GM12878 (cell line): ENCODE measurements around the gene PSMC3IP. TPM values are rescaled to one million over a fixed set of nuclear protein-coding genes. Genes with fewer than 3 reads are reported as not detected.
A peak's percentile ranks its signal among the peaks of the same experiment; 100 is the strongest.

Experiments
- ATAC-seq: fragments of 200-7000 bp; cut with Tn5 transposase; 3 replicates; pipeline ENCODE4 v1.9.1; 2020; ENCODE audit warnings: mild to moderate bottlenecking, moderate library complexity
- BruUV-seq: library from RNA; stranded (reverse); fragments of 400-500 nt; replicated peaks from 2 replicates; lab custom pipeline; 2021; lab: Mats Ljungman, UMichigan
- CTCF ChIA-PET: fragments of 300-600 bp; sonication (Branson Sonifier 250); formaldehyde crosslinking; extraction: SDS; loops from one replicate; lab custom pipeline; 2021; ENCODE audit warnings: inconsistent platforms; lab: Yijun Ruan, JAX
- POLR2A ChIA-PET: fragments of 350-600 bp; formaldehyde crosslinking; extraction: SDS; loops from one replicate; lab custom pipeline; 2021; ENCODE audit warnings: inconsistent platforms; lab: Charles Lee
- RAD21 ChIA-PET: fragments of 300-600 bp; sonication (Branson Sonifier 250); formaldehyde crosslinking; loops from one replicate; lab custom pipeline; 2023; ENCODE audit warnings: antibody characterized with exemption; ENCODE audit not compliant: unreplicated experiment; lab: Charles Lee
- SMC1A ChIA-PET: fragments of 300-600 bp; sonication (Branson Sonifier 250); formaldehyde crosslinking; loops from one replicate; lab custom pipeline; 2023; ENCODE audit not compliant: unreplicated experiment, uncharacterized antibody; lab: Charles Lee
- DNase-seq: peaks from one replicate; pipeline ENCODE4 v3.0.0-alpha.2; 2011; ENCODE audit warnings: low read depth, low spot score
- FAIRE-seq: peaks from 3 replicates; lab custom pipeline; 2011; peaks lifted over from hg19 to GRCh38; lab: Jason Lieb, UNC
- H2AFZ ChIP-seq: 2 replicates; pipeline ENCODE4 v1.6.0; 2011; ENCODE audit warnings: low read depth, low read length, control low read depth; ENCODE audit not compliant: control insufficient read depth
- H3K27ac ChIP-seq: 2 replicates; pipeline ENCODE4 v1.5.1; 2011; ENCODE audit warnings: control low read depth; ENCODE audit not compliant: control insufficient read depth, insufficient read depth
- H3K27me3 ChIP-seq, 2 experiments: replicated peaks in 1 of 2; 2 replicates each; pipeline versions ENCODE4 v1.6.0 to v1.6.1; 2011; ENCODE audit warnings: low read length in 1 of 2; ENCODE audit not compliant: control insufficient read depth in 2 of 2, insufficient read depth in 2 of 2
- H3K36me3 ChIP-seq, 2 experiments: 2 replicates each; pipeline ENCODE4 v1.5.1; 2011; ENCODE audit warnings: low read length in 1 of 2; ENCODE audit not compliant: control insufficient read depth in 2 of 2, insufficient read depth in 2 of 2
- H3K4me1 ChIP-seq: 2 replicates; pipeline ENCODE4 v1.6.1; 2011; ENCODE audit warnings: mild to moderate bottlenecking, low read length, moderate library complexity, mixed read lengths; ENCODE audit not compliant: control insufficient read depth, insufficient read depth
- H3K4me2 ChIP-seq: 2 replicates; pipeline ENCODE4 v1.6.0; 2011; ENCODE audit warnings: control low read depth; ENCODE audit not compliant: control insufficient read depth, insufficient read depth
- H3K4me3 ChIP-seq: fragments of 200-600 bp; sonication (generic); 2 replicates; pipeline ENCODE4 v1.5.1; 2016
- H3K79me2 ChIP-seq: 2 replicates; pipeline ENCODE4 v1.6.0; 2011; ENCODE audit warnings: low read length; ENCODE audit not compliant: control insufficient read depth, insufficient read depth
- H3K9ac ChIP-seq: 2 replicates; pipeline ENCODE4 v1.8.0; 2011; ENCODE audit warnings: low read length, control low read depth, mixed read lengths; ENCODE audit not compliant: control insufficient read depth, insufficient read depth
- H3K9me3 ChIP-seq: replicated peaks from 3 replicates; pipeline ENCODE4 v1.5.1; 2011; ENCODE audit warnings: mild to moderate bottlenecking, low read length; ENCODE audit not compliant: control insufficient read depth, insufficient read depth
- H4K20me1 ChIP-seq: 2 replicates; pipeline ENCODE4 v1.6.0; 2011; ENCODE audit not compliant: control insufficient read depth, insufficient read depth
- BCL11A ChIP-seq: IDR thresholded peaks from 2 replicates; pipeline ENCODE4 v1.6.1; 2011; ENCODE audit warnings: low read depth, low read length
- BRCA1 ChIP-seq: IDR thresholded peaks from 2 replicates; pipeline ENCODE4 v1.6.1; 2011; ENCODE audit warnings: low read depth, low read length, improper control_type of control experiment
- CHD4 ChIP-seq: fragments of 200-600 bp; sonication (generic); IDR thresholded peaks from 2 replicates; pipeline ENCODE4 v1.6.1; 2016; ENCODE audit warnings: mild to moderate bottlenecking
- CTCF ChIP-seq, 3 experiments: IDR thresholded peaks in 2 of 3; conservative IDR thresholded peaks in 1 of 3; 2 replicates each; pipeline ENCODE4 v1.5.1; 2011; ENCODE audit warnings: low read depth in 3 of 3, low read length in 3 of 3, mild to moderate bottlenecking in 3 of 3, control low read depth in 2 of 3, moderate library complexity in 2 of 3, inconsistent platforms in 1 of 3, mixed read lengths in 1 of 3; ENCODE audit not compliant: control insufficient read depth in 2 of 3, insufficient read depth in 1 of 3; ENCODE audit errors: extremely low read depth in 1 of 3
- ETV6 ChIP-seq, 2 experiments: fragments of 450-650 bp in 1 of 2; IDR thresholded peaks in 1 of 2; conservative IDR thresholded peaks in 1 of 2; 2 replicates each; pipeline ENCODE4 v1.6.1; 2014; ENCODE audit warnings: antibody characterized with exemption in 1 of 2, borderline replicate concordance in 1 of 2, low read depth in 1 of 2, mild to moderate bottlenecking in 1 of 2, moderate library complexity in 1 of 2
- MEF2B ChIP-seq: fragments of 450-650 bp; IDR thresholded peaks from 2 replicates; pipeline ENCODE4 v1.6.1; 2018; ENCODE audit warnings: mild to moderate bottlenecking, moderate library complexity; ENCODE audit not compliant: partially characterized antibody, poor library complexity, severe bottlenecking
- MYC ChIP-seq: IDR thresholded peaks from 2 replicates; pipeline ENCODE4 v1.6.1; 2011; ENCODE audit warnings: mild to moderate bottlenecking, low read length, moderate library complexity, inconsistent platforms; ENCODE audit not compliant: insufficient read depth, insufficient replicate concordance, insufficient read length, severe bottlenecking
- NFIC ChIP-seq: IDR thresholded peaks from 2 replicates; pipeline ENCODE4 v1.6.1; 2012; ENCODE audit warnings: low read depth, mild to moderate bottlenecking, inconsistent platforms, low read length, moderate library complexity
- NFYA ChIP-seq: IDR thresholded peaks from 2 replicates; pipeline ENCODE4 v1.6.1; 2011; ENCODE audit warnings: low read depth, mild to moderate bottlenecking, low read length, improper control_type of control experiment, borderline replicate concordance
- NR2C2 ChIP-seq: IDR thresholded peaks from 2 replicates; pipeline ENCODE4 v1.6.1; 2011; ENCODE audit warnings: borderline replicate concordance, low read depth; ENCODE audit not compliant: control insufficient read depth, insufficient read length
- POU2F2 ChIP-seq: IDR thresholded peaks from 3 replicates; pipeline ENCODE4 v1.6.1; 2011; ENCODE audit warnings: low read depth, mild to moderate bottlenecking, low read length, borderline replicate concordance
- RBBP5 ChIP-seq: fragments of 200-600 bp; sonication (generic); conservative IDR thresholded peaks from 2 replicates; pipeline ENCODE4 v1.6.1; 2016
- SIN3A ChIP-seq: IDR thresholded peaks from 2 replicates; pipeline ENCODE4 v1.6.1; 2012; ENCODE audit warnings: low read depth, low read length, improper control_type of control experiment
- TBL1XR1 ChIP-seq: IDR thresholded peaks from 2 replicates; pipeline ENCODE4 v1.6.1; 2012; ENCODE audit warnings: low read depth, low read length, improper control_type of control experiment
- ZNF207 ChIP-seq: fragments of 450-650 bp; IDR thresholded peaks from 2 replicates; pipeline ENCODE4 v1.6.1; 2014; ENCODE audit warnings: antibody characterized with exemption, mild to moderate bottlenecking, borderline replicate concordance
- ZNF384 ChIP-seq: IDR thresholded peaks from 2 replicates; pipeline ENCODE4 v1.6.1; 2012; ENCODE audit warnings: low read depth, mild to moderate bottlenecking, low read length, improper control_type of control experiment, borderline replicate concordance
- WGBS: methylation state at CpG from one replicate; pipeline ENCODE4 v1.1.6; 2016; ENCODE audit warnings: low lambda C conversion rate; ENCODE audit not compliant: insufficient replicate concordance, insufficient coverage; ENCODE audit errors: missing lambda C conversion rate; 5-methylcytosine and 5-hydroxymethylcytosine counted together
- in situ Hi-C: fragments of 300-500 bp; cut with MboI; formaldehyde crosslinking; loops from 9 replicates; pipeline ENCODE4 v1.14.3; 2018; ENCODE audit warnings: mixed read lengths
- intact Hi-C: fragments of 100-400 bp; cut with micrococcal nuclease; formaldehyde crosslinking; loops from one replicate; pipeline ENCODE4 v1.14.2; 2022; ENCODE audit not compliant: unreplicated experiment
- polyA plus RNA-seq, 11 experiments: library from polyadenylated mRNA; depleted of rRNA in 4 of 11; unstranded in 6 of 11; stranded (reverse) in 5 of 11; fragments of >200 nt; fragmentation: Nextera tagmentation in 4 of 11; fragmentation: Illumina TruSeq in 1 of 11; extraction: Ambion mirVana in 4 of 11; extraction: Trizol in 1 of 11; gene quantifications; 1 replicate in 1 of 11; 2 replicates in 10 of 11; pipeline versions ENCODE4 v1.2.1 to v1.2.3, GENCODE V29; 2011 to 2016; ENCODE audit warnings: inconsistent platforms in 2 of 11, missing spikeins in 2 of 11, low read depth in 1 of 11
- total RNA-seq, 4 experiments: library from RNA; depleted of rRNA in 3 of 4; stranded (reverse); fragments of >200 nt in 3 of 4; fragmentation: Illumina TruSeq in 1 of 4; extraction: Trizol in 1 of 4; gene quantifications; 2 replicates each; pipeline versions ENCODE4 v1.2.1 to v1.2.3, GENCODE V29; 2013 to 2021
- TF ChIP-seq, protein P1 (sequence below): fragments of 450-650 bp; formaldehyde crosslinking; IDR thresholded peaks from 2 replicates; pipeline ENCODE4 v1.4.0; 2022; ENCODE audit warnings: mild to moderate bottlenecking, moderate library complexity

PSMC3IP gene
- total and polyA plus RNA-seq, 10 of the 15 experiments (the other 5 are each of a cell fraction or from before 2014, with no cell fraction given) = 6.8 to 34.5 (median 17.7) TPM

- Histone ChIP-seq H2AFZ (peak overlapping the region; percentile 86), H3K4me2 (peak overlapping the region; percentile 89), H3K27ac (peak overlapping the region; percentile 81), H3K36me3 (no peaks in the 10 kb centered on the region; a peak in 1 of 4 replicates), H3K79me2 (peaks cover 16% of the 10 kb centered on the region), H3K4me3 (peak overlapping the region; percentile 94), H3K27me3 (no peaks in the 10 kb centered on the region), H3K9me3 (no peaks in the 10 kb centered on the region), H3K4me1 (no peaks in the 10 kb centered on the region; the same call in 1 of the 2 replicates), H3K9ac (peak overlapping the region; percentile 75), H4K20me1 (no peaks in the 10 kb centered on the region)
- ATAC-seq (peak; percentile 94), DNase-seq (no peak), FAIRE-seq (peak; percentile 94)
- intact Hi-C loops = no loop called here
- ChIA-PET RAD21 (interaction anchor here (0.6 to 2.0 kb wide), 12 partner anchors 10 to 443 kb away, joined by 3 to 6 read pairs (median 3); partner anchors contain the start of gene RPL27), SMC1A (interaction anchor here (0.9 to 1.3 kb wide), 3 partner anchors 19 to 209 kb away, joined by 3 read pairs; partner anchors contain the start of gene NAGLU), CTCF (interaction anchor here (1.0 to 1.8 kb wide), 9 partner anchors 12 to 209 kb away, joined by 3 to 7 read pairs (median 5); partner anchors contain the start of genes MLX and PSMC3IP), POLR2A (interaction anchor here (0.6 to 1.7 kb wide), 12 partner anchors 13 to 814 kb away, joined by 3 to 13 read pairs (median 3); partner anchors contain the start of genes NAGLU and VPS25)
- BruUV-seq = TSS peak; percentile 82
- under 1% methylated on average over 74 of the region's 82 CpGs for WGBS
- in situ Hi-C loops = no loop called here
- no peak for TF ChIP-seq NR2C2
- TF ChIP-seq CTCF (IDR thresholded peaks at IDR 0.05 in 2 of 3, conservative IDR thresholded peaks at IDR 0.05 in 1 of 3; ENCODE audit: control insufficient read depth in 2 of 3, extremely low read depth in 1 of 3, insufficient read depth in 1 of 3, low read depth in 3 of 3, low read length in 3 of 3) = no peak
- TF ChIP-seq MEF2B = peak; percentile 99
- TF ChIP-seq NFIC = no peak
- TF ChIP-seq ZNF207 = no peak
- TF ChIP-seq TBL1XR1 = no peak
- TF ChIP-seq SIN3A = 0 out of 2 replicates have a peak, but pooled peaks have one; percentile 21
- TF ChIP-seq ZNF384 = no peak
- TF ChIP-seq MYC = peak; percentile 29
- TF ChIP-seq, protein P1, sequence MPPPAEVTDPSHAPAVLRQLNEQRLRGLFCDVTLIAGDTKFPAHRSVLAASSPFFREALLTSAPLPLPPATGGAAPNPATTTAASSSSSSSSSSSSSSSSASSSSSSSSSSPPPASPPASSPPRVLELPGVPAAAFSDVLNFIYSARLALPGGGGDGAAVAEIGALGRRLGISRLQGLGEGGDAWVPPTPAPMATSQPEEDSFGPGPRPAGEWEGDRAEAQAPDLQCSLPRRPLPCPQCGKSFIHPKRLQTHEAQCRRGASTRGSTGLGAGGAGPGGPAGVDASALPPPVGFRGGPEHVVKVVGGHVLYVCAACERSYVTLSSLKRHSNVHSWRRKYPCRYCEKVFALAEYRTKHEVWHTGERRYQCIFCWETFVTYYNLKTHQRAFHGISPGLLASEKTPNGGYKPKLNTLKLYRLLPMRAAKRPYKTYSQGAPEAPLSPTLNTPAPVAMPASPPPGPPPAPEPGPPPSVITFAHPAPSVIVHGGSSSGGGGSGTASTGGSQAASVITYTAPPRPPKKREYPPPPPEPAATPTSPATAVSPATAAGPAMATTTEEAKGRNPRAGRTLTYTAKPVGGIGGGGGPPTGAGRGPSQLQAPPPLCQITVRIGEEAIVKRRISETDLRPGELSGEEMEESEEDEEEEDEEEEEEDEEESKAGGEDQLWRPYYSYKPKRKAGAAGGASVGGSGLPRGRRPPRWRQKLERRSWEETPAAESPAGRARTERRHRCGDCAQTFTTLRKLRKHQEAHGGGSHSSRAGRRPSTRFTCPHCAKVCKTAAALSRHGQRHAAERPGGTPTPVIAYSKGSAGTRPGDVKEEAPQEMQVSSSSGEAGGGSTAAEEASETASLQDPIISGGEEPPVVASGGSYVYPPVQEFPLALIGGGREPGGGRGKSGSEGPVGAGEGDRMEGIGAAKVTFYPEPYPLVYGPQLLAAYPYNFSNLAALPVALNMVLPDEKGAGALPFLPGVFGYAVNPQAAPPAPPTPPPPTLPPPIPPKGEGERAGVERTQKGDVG (CRISPR knock-in tag) = no peak
- 0 out of 3 replicates have a peak, but pooled peaks have one; percentile 42 for TF ChIP-seq POU2F2
- TF ChIP-seq BCL11A = peak; percentile 63; the same call in 1 of the 2 replicates
- TF ChIP-seq BRCA1 = no peak
- no peak for TF ChIP-seq ETV6 (conservative IDR thresholded peaks at IDR 0.05 in 1 of 2, IDR thresholded peaks at IDR 0.05 in 1 of 2; ENCODE audit: borderline replicate concordance in 1 of 2, low read depth in 1 of 2)
- TF ChIP-seq RBBP5 = no peak
- TF ChIP-seq NFYA = no peak
- TF ChIP-seq CHD4 = no peak
Observed at GRCh38 chr17:42554250-42555121, 23.0 kb downstream of the PSMC3IP start.
